Ovary (tissue), 9 donors: ENCODE results near the gene GPC6. TPM values are rescaled to one million over a fixed set of nuclear protein-coding genes. Genes with fewer than 3 reads are reported as not detected.

Experiments used
- DNase-seq, 5 donors: peaks; one replicate each; pipeline ENCODE4 v3.0.0-alpha.2; 2019 to 2020
- H3K27ac ChIP-seq, 2 donors: fragments of 200-600 bp; one replicate each; pipeline versions ENCODE4 v1.5.1 to v1.8.0; 2019 to 2022
- H3K27me3 ChIP-seq: fragments of 200-600 bp; one replicate; pipeline ENCODE4 v1.8.0; 2022
- H3K36me3 ChIP-seq: fragments of 200-600 bp; sonication (generic); one replicate; pipeline ENCODE4 v1.5.1; 2019
- H3K4me1 ChIP-seq: one replicate; pipeline ENCODE4 v1.8.1; 2013; ENCODE audit warnings: mild to moderate bottlenecking, moderate library complexity; ENCODE audit not compliant: insufficient read depth
- H3K4me3 ChIP-seq: fragments of 200-600 bp; sonication (generic); one replicate; pipeline ENCODE4 v1.5.1; 2017
- H3K9me3 ChIP-seq, 2 donors: fragments of 200-600 bp in 1 of 2; sonication (generic) in 1 of 2; one replicate each; pipeline versions ENCODE4 v1.5.1 to v1.8.1; 2013 to 2019; ENCODE audit warnings: mild to moderate bottlenecking in 1 of 2, moderate library complexity in 1 of 2
- CTCF ChIP-seq, 3 donors: fragments of 450-650 bp in 2 of 3; fragments of 200-600 bp in 1 of 3; IDR thresholded peaks; one replicate each; pipeline versions ENCODE4 v1.5.1 to v1.8.0; 2016 to 2022; ENCODE audit warnings: antibody characterized with exemption in 3 of 3, mild to moderate bottlenecking in 1 of 3
- EP300 ChIP-seq: sonication (generic); formaldehyde crosslinking; IDR thresholded peaks from one replicate; pipeline ENCODE4 v1.6.1; 2017; ENCODE audit warnings: antibody characterized with exemption
- POLR2A ChIP-seq: fragments of 450-650 bp; IDR thresholded peaks from one replicate; pipeline ENCODE4 v1.6.1; 2017; ENCODE audit warnings: antibody characterized with exemption, mild to moderate bottlenecking, moderate library complexity
- WGBS, 3 donors: extraction: QIAGEN DNeasy Blood & Tissue Kit in 1 of 3; methylation state at CpG; one replicate each; pipeline versions ENCODE4 v1.1.5 to v1.1.7; 2013 to 2017; 5-methylcytosine and 5-hydroxymethylcytosine counted together
- intact Hi-C, 4 donors: fragments of 100-400 bp; cut with DNase I; formaldehyde crosslinking; loops; one replicate each; pipeline versions ENCODE4 v1.11.0 to v1.15.1; 2022 to 2023
- polyA plus RNA-seq, 2 donors: library from polyadenylated mRNA; stranded (reverse); fragments of 200-250 nt in 1 of 2; fragments of 350-450 nt in 1 of 2; fragmentation: Illumina TruSeq in 1 of 2; extraction: RNeasy Lipid Tissue Mini Kit (QIAGEN cat#74804) in 1 of 2; gene quantifications; one replicate each; pipeline ENCODE4 v1.2.3, GENCODE V29; 2013 to 2014
- total RNA-seq, 7 donors: library from RNA; depleted of rRNA in 2 of 7; stranded (reverse); fragments of >200 nt in 2 of 7; fragmentation: NEBNext Ultra II Directional in 3 of 7; extraction: Animal tissue kit (Norgen Biotek cat#: 25700) in 3 of 7; gene quantifications; one replicate each; pipeline versions ENCODE4 v1.1.0 to v1.2.4, GENCODE V29; 2016 to 2023
- donor health status: DM: no; HTN: no; CAD: no; lungs with moderate emphysema.
- donor health status: DM: no; HTN: no; CAD: no.
- donor health status: Bipolar disorder and iron deficiency.
- donor health status: DM: yes; HTN: yes; CAD: no.
- donor health status: DM: no; HTN: no; CAD: no.
- donor health status: DM: yes; HTN: yes; CAD: no.

The GPC6 gene
- total and polyA plus RNA-seq, 9 donors, result 4.3 to 22.3 (median 17.9) TPM

- Histone ChIP-seq H3K27ac (peak overlapping the region in 1 of 2 donors; percentile 64), H3K4me3 (no peak overlapping the region), H3K9me3 (no peaks in the 10 kb centered on the region), H3K4me1 (peaks cover 18% of the 10 kb centered on the region), H3K36me3 (no peaks in the 10 kb centered on the region), H3K27me3 (no peaks in the 10 kb centered on the region)
- no peak for DNase-seq
- WGBS, 3 donors, result 95 to 100% (median 96%) methylated on average over 1 of the region's 1 CpG
- TF ChIP-seq EP300 (no peak), POLR2A (no peak), CTCF (IDR thresholded peaks at IDR 0.05) (no peak)
- intact Hi-C loops, result no loop called here
Measured at GRCh38 chr13:93535251-93535650, 308.6 kb downstream of the GPC6 start.

GRCh38 chr13:93539914-93540313 is 313.3 kb downstream of the GPC6 start:
- TF ChIP-seq POLR2A (no peak), CTCF (IDR thresholded peaks at IDR 0.05) (no peak), EP300 (no peak)
- Histone ChIP-seq H3K4me1 (peaks cover 6% of the 10 kb centered on the region), H3K9me3 (no peaks in the 10 kb centered on the region), H3K27ac (no peak overlapping the region), H3K36me3 (no peaks in the 10 kb centered on the region), H3K27me3 (no peaks in the 10 kb centered on the region), H3K4me3 (no peak overlapping the region)
- DNase-seq, result peak in 1 of 5 donors; percentile 26
- WGBS, 3 donors, result 56 to 87% (median 70%) methylated on average over 6 of the region's 6 CpGs
- intact Hi-C loops, result no loop called here

GRCh38 chr13:93547886-93548285 is 321.3 kb downstream of the GPC6 start:
- intact Hi-C loops, result no loop called here
- DNase-seq, result no peak
- Histone ChIP-seq H3K4me1 (no peaks in the 10 kb centered on the region), H3K9me3 (no peaks in the 10 kb centered on the region), H3K4me3 (no peak overlapping the region), H3K27ac (no peak overlapping the region), H3K36me3 (no peaks in the 10 kb centered on the region), H3K27me3 (no peaks in the 10 kb centered on the region)
- TF ChIP-seq CTCF (IDR thresholded peaks at IDR 0.05) (no peak), POLR2A (no peak), EP300 (no peak)

- no peaks in the 10 kb centered on the region for H3K9me3 ChIP-seq
- no peak overlapping the region for H3K27ac ChIP-seq
- TF ChIP-seq POLR2A, result no peak
- no peak for TF ChIP-seq CTCF (IDR thresholded peaks at IDR 0.05)
- TF ChIP-seq EP300, result no peak
- H3K4me1 ChIP-seq, result no peaks in the 10 kb centered on the region
- no peak for DNase-seq
- intact Hi-C loops, result no loop called here
- 81 to 90% (median 88%) methylated on average over 4 of the region's 4 CpGs for WGBS, 3 donors
- H3K36me3 ChIP-seq, result no peaks in the 10 kb centered on the region
- H3K4me3 ChIP-seq, result no peak overlapping the region
- no peaks in the 10 kb centered on the region for H3K27me3 ChIP-seq
Measured at GRCh38 chr13:93549326-93550005, 322.9 kb downstream of the GPC6 start.
